T1000 (cell line): ENCODE data around the gene FSIP1.
"Not testable (repeated sequence)": the region's sequence is repeated elsewhere in the genome, so short reads cannot be mapped to it uniquely, and the experiment has no call there.

ENCODE experiments used
- DNase-seq: peaks from one replicate; lab custom pipeline; 2025; ENCODE audit warnings: mixed read lengths; lab: John Stamatoyannopoulos, UW

Gene FSIP1

DNA sequence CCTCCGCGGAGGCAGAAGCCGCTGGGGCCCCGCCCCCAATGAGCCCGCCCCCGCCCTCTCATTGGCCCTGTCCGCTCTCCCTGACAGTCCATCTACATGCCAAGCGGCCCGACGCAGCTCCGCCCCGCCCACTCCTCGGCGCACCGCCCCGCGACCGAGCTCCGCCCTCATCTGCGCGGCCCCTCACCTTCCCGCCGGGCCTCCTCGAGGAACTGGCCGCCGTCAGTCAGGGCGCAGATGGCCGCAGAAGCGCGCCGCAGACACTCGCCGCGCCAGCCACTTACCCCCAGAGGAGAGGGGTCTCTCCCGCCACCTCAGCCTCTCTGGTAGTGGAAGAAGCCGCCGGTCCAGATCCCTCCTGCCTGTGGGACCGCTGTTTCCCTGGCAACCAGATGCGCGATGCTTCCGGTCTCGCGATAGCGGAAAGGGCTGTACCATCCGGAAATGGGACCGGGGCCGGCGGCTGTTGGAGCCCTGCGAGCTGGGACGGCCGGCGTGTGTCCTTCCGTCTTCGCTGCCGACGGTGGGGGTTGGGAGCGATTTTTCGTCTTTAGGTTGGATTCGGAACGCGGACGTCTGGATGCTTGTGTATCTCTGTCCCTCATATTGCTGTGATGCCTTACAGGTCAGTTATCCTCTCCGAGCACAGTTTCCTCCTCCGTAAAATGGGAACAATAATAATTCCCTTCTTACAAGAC is at the start of gene FSIP1:
Gene FSIP1 (minus strand): TSS at position 401 of the 698 bp plus-strand sequence. CDS start 6,317 bp downstream, outside the sequence.
- DNase-seq = peak; percentile 95

DNA sequence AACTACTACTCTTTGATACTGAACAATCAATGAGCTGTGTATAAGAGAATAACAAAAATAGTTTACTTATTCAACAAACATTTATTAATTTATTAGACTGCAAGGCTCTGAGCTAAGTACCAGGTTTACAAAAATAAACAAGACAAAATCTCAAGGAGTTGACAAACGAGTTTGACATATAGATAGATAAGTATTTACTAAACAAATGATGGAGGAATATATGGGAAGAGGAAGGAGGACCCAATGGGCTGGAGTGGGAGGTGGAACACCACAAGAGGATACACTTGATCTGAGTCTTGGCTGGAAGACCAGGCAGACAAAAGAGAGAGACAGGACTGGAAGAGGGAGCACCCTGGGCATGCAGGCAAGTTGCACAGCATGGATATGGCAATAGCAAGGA is 47.5 kb upstream of the FSIP1 start:
- no peak for DNase-seq

DNA sequence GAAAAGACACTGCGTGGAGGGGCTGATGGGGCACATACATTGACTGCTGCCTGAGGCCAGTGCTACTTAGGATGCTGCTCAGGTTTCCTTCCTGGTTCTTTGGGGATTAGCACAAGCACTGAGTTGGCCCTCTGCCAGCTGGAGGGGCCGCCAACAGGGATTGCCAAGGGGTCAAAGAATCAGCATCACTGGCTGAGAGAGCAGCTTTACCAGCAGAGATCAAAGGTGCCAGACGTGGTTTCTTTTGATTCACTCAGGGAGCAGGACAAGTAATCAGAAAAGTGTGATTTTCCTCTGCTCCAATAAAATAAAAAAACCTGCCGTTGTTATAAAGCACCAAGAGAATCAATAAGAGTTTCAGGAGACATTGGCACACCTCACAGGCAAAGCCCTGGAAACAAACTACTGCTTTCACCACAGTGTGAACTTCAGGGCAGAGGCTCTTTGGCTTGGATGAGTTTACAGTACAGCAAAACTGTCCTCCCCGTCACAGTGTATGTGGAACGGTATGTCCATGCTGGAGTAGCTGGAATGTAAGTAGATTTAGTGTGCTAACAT is 45.8 kb upstream of the FSIP1 start:
- DNase-seq = no peak

DNA sequence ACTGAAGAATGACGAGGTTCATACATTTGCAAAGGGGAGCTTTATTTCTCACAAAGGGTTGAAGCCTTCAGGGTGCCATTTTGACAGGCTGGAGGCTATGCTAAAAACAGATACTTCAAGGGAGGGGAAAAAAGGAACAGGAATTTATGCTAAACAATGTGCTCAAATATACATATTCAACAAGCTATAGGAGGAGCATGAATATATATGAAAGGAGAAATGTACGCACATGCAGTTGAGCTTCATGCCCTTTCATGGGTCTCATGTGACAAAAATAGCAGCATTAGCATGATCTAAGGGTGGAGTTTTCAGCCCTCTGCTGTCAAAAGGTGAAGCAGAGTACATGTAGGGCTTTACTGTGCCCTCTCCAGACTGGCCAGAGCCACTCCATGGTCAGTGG is 44.3 kb upstream of the FSIP1 start:
- no peak for DNase-seq

DNA sequence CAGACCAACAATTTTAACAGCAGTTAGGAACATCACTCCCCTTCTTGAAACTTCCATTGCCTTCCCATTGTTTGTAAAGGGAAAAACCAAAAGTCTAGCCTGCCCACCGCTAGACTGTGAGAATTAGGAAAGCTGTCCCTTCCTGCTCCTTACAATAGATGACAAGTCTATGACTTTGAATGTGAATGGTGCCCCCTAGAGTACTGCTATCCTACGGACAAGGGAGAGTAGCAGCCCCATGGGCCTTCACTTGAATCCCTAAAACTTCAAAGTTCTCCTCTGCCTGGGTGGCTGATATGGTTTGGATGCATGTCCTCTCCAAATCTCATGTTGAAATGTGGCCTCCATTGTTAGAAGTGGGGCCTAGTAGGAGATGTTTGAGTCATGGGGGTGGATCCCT is 41.0 kb upstream of the FSIP1 start:
- DNase-seq = no peak

DNA sequence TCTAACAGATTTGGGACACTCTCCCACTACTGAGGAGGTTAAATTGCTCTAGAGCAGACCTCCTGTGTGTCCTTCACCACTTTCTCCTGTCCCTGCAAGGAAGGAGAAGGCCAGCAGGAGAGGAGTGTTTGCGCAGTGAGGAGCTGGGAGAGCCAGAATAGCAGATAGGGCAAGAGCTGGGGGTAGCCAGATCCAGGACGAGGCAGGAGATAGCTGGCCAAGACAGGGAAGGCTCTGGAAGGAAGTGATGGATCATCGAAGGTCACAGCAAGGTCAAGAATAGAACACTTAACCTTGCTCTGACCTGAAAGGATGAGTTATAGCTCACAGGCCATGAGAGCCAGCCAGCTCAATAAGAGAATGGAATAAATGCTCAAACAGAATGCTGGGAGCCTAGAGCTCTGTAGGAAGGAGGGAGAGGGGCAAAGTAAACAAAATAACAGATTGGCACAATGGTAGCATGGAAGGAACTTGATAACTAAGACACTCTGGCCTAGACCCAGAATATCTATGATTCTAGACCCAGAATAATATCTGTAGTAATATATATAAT is 37.5 kb upstream of the FSIP1 start:
- no peak for DNase-seq

DNA sequence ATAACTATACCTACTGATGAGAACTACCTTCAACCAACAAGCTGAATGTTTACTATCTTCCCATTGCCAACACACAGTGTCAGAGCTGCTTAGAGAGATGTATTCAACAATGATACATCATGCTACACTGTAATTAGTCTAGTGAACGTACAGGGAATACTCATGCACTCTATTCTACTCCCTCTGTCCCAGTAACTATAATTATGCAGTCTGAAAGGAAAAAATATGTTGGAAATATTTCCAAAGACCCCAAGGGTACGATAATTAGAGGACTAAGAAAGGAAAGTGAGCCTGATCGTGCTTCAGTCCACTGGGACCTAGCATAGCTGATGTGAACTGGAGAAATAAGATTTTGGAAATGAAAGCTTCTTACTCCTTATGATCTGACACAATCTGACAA is 36.9 kb upstream of the FSIP1 start:
- DNase-seq = no peak

DNA sequence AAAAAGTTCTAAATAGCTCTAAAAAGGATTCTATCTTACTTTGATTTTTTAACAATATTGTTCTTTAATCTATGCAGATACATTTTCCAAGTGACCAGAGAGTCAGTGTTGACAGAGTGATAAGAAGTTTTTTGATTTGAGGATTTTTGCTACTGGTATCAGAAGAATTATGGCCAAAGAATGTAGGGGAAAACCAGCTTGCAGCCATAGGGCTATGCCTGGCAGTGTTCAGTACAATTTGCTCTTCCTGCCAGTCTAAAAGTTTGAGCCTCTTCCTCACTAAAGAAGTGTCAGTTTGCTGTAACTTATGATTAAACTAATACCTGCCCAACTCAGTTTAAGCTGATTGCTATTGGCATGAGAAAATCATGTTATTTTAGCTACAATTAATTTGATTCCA is 35.3 kb upstream of the FSIP1 start:
- DNase-seq = no peak

DNA sequence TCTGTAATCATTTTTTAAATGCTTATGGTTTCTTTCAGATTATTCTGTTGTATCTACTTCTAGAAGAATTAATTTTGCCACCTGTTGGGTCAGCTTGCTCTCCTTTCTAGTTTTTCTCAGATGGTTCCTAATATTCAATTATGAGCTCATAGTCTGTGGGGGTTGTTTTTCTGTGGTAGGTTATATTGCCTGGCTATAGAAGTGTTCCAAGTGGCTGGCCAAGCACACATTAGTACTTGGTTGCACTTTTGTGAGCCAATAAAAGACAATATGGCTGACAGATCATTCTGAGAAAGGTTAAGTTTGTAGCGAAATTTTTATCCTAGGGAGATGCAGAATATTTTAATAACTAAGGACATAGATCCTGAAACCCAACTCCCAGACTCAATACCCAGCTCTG is 31.8 kb upstream of the FSIP1 start:
- no peak for DNase-seq

DNA sequence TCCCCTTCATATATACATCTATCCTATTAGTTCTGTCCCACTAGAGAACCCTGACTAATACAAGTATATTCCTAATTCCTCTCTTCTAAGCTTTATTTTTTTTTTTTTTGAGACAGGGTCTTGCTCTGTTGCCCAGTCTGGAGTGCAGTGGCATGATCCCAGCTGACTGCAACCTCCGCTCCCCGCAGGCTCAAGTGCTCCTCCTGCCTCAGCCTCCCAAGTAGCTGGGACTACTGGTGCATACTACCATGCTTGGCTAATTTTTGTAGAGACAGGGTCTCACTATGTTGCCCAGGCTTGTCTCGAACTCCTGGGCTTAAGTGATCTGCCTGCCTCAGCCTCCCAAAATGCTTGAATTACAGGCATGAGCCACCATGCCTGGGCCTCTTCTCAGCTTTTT is 30.0 kb upstream of the FSIP1 start:
- DNase-seq = not testable (repeated sequence)

DNA sequence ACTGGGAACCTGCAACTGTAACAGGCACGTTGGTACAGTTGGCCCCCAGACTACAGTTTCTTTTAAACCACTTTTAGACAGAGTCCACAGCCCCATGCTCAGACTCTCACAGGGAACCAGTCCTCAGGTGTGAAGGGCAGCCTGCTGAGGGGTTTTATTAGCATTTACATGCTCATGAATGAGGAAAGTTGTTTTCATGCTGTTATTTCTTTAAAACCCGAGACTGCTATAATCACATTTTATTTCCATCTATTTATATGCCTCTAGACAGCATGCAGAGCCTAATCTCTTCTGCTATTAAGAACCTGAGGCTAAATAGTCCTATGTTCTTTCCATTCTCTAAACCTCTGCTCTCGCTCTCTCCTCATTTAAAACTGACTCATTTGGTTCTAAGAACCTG is 26.3 kb upstream of the FSIP1 start:
- DNase-seq = no peak

DNA sequence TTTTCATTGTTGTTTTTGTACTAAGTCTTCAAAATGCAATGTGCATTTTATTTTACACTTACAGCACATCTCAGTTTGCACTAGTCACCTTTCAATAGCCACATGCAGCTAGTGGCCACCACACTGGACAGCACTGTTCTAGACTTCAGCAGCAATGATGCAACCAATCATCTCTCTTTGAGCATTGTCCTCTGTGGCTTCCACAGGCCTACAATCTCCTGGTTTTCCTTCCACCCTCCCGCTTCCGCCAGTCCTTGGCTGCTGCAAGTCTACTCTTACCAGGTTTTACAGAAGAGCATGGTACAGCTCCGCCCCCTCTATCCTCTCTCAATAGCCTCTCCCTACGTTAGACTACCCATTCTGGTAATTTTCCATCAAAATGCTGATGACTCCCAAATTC is 25.1 kb upstream of the FSIP1 start:
- no peak for DNase-seq

DNA sequence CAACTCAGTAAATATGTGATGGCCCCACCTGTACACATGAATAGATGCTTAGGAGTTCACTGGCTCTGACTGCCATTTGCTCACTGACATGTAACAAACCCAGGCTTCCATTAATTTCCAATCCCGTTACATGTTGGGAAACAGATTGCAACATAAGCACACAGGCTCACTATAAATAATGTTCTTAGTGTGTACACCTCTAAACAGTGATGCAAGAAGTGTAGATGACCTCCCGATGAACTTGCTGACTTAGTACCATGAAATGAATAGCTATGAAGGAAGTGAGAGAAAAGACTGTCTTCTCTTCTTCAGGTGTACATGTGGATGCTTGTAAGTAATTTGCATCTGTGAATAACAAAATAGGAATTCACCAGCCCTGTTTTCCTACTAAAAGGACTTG is 21.4 kb upstream of the FSIP1 start:
- no peak for DNase-seq

DNA sequence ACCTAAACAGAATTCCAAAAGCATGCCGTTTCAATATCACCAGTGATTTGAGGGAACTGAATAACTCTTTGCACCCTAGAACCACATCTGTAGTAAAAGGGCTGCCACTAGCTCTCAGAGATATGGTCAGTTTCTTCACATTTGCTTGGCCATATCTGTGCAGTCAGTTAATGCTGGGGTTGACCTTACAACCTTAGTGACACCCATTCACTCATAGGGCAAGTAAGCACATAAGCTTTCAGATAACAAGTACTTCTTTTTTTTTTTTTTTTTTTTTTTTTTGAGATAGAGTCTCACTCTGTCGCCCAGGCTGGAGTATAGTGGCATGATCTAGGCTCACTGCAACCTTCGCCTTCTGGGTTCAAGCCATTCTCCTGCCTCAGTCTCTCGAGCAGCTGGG is 20.4 kb upstream of the FSIP1 start:
- no peak for DNase-seq

DNA sequence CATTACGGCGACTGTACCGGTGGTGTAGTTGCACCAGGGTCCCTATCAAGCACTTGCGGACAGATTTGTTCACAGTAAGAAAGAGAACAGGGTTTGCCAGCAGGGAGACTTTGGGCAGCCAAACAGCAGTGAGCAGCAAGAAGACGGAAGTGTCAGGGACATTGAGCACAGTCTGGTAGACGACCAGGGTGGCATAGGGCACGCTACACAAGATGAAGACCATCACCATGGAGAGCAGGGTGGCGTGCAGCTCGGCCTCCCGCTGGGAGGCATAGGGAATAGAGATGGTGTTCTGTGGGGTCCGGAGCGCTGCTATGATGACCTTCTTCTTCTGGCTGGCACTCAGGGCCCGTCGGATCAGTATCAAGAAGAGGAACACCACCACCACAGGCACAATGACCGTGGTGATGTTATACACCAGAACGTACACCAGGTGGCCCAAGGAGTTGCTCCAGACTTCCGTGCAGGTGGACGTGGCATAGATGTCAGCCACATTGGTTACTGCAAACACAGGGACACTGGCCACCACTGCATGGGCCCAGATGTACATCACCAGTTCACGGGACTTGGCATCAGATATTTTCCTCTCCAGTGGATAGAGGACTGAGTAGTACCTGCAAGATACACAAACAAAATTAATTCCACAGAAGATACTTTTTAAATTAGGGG is 19.1 kb upstream of the FSIP1 start:
- no peak for DNase-seq

DNA sequence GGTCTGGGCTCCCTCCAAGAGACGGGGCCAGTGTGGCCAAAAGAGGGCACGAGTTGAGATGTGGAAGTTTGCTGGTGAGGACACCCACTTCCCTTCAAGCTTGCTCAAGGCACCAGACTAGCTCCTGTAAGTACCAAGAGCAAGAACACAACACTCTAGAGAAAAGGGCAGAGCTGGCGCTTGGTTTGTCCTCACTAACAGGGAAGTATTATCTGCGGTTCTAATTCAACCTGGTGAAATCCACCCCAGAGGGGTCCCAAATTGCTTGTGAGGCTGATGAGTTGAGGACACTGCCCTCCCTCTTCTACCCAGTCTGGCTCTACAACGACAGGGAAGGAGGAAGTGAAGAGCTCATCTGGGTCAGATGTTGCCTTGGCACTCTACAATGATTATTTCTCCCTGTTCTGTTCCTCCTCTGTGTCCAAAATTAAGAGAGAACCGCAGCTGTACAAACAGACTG is 16.9 kb upstream of the FSIP1 start:
- no peak for DNase-seq

DNA sequence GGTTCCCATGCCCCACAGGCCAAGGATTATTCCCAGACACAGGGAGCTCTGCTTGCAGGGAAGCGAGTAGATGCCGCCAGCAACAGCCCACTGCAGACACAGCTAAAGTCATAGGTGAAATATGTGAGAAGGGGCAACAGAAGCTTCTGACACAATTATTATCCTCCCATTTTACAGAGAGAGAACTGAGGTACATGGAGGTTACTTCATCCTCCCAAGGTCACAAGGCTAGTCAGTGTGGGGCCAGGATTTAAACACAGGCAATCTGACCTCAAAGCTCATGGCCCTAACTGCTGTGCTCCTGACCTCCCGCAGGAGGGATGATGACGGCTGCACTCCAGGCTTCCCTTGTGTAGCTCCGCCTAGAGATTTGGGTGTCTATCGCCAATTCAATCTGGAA is 15.7 kb upstream of the FSIP1 start:
- DNase-seq = no peak

DNA sequence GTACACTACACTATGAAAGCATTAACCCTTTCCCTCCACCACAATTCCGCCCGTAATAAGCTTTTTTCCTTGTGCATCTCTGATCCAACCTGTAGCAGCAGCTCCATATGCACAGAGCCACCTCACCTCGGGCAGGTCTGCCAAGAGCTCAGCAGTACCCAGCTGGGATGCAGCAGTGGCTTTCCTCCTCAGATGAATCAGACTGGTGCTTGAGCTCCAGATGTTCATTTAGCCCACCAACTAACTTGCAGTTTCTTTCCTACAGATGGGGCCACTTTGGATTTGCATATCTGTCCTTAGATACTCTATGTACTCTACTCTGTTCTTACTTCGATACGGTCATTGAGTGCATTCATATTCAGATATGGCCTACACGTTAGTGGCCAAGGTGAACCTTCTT is 14.8 kb upstream of the FSIP1 start:
- DNase-seq = no peak

DNA sequence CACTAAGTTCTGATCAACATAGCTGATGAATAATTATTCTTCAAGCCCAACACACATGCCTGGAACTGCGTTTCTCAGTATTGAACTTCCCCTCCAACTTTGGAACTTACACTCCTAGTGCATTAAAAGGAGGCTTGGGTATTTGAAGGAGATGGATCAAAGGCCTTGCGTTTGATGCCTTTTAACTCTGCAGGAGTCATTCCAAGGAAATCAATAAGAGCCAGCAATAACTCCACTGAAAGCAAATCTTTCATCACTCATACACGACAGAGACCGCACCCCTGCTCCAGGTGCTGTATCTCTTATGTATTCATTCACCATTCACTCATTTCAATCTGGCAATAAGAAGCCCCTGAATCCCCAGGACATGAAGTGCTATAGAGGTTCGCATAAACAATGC is 14.0 kb upstream of the FSIP1 start:
- no peak for DNase-seq

DNA sequence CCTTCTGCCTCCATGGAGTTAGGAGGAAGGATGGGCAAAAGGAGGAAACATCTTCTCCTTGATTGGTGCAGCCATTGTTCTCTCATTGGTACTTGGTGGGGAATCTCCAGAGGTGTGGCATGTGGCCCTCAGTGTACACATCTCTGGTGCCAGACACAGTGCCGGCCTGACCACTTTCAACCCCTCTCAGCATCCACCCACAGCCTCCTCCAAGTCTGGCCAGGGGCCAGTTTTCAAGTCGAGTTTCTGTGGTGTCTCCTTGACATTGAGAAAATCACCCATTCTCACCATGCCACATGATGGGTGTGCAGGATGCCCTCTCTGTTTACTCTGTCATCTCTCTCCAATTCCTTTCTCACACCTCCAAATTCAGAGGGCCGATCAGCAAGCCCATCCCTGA is 12.8 kb upstream of the FSIP1 start:
- no peak for DNase-seq

DNA sequence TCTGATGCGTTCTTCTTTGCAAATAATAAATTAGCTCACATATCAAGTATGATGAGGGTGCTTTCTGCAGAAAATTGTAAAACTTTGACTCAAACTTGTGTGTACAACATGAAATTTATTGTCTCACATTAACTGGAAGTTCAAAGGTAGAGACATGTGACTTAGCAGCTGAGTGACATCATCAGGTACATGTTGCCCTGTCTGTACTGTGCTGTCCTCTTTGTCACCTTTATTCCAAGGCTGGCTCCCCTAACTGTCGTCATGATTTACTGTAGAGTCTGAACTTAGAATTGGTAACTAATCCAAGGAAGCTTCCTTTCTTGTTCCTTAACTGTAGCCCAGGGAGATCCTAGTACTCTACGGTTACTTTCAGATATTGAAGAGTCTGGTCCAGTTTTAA is 12.3 kb upstream of the FSIP1 start:
- no peak for DNase-seq

DNA sequence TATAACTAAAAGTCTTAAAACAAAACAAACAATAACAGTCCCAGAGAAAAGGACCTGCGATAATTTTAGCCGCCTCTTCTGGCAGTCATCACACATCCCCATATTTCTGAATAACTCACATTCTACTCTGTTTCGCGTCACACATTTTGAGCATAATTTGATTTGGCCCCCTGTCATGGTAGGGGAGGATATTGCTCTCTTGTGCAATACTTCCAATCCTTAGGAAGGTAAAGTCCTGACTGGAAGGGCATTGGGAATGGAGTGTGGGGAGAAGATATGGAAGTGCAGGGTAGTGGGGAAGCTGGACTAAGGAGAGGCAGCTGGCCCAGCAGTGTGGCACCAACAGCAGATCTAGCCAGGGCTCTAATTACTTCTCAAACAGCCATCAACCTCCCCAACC is 11.3 kb upstream of the FSIP1 start:
- no peak for DNase-seq

DNA sequence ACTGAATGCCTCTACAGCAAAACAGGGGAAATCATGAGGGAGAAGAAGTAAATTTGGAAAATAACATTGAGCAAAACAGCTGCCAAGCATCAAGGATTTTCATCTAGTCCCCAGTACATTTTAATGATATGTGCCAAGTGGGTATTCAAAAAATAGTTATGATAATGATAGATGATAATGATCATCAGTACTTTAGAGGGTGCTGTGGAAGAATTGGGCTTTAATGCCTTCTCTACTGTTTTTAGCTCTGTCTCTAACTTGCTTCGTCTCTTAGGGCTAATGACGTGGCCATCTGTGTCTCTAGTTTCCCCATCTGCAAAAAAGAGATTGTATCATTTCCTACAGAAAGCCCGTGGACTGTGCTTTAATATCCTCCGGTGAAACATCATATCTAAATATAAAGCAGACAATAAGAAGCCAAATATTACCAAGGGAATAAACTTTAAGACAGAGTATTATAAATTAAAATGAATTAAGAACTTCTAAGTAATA is 10.2 kb upstream of the FSIP1 start:
- DNase-seq = no peak
